Measurements from ENCODE around the gene ARAF. TPM values are rescaled to one million over a fixed set of nuclear protein-coding genes. Genes with fewer than 3 reads are reported as not detected.

Gene ARAF
- total and polyA plus RNA-seq, 2 donors (not counting 1 experiment from before 2014, with no cell fraction given), result 14.4 to 40.9 TPM

DNA sequence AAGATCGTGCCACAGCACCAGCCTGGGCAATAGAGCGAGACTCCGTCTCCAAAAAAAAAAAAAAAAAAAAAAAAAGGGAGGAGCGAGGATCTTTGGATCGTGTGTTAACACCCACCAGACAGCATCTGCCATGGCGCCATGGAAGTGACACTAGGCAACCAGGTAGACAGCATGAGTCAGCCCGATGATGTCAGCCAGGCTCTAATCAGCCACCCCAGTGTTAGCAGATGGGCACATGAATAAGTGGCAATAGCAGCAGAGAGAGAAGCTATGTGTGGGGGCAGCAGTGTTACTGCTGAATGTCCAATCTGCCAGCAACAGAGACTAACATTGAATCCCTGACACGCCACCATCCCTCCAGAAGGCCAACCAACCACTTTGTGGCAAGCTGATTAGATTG, 52.1 kb downstream of the ARAF start:
- no peak for DNase-seq (ENCODE audit: low read depth in 2 of 2)
- Histone ChIP-seq H3K9ac (ENCODE audit: insufficient read depth, low read length) (no peak overlapping the region), H3K4me1 (ENCODE audit: control insufficient read depth, extremely low read depth, insufficient read depth, low read length) (no peaks in the 10 kb centered on the region), H4K20me1 (ENCODE audit: control insufficient read depth, extremely low read depth, insufficient read depth, low read length) (no peaks in the 10 kb centered on the region), H3K4me2 (ENCODE audit: extremely low read depth, insufficient read depth, low read length) (no peak overlapping the region), H3K27me3 (ENCODE audit: control insufficient read depth, insufficient read depth, low read length) (peaks cover 7% of the 10 kb centered on the region), H3K27ac (ENCODE audit: insufficient read depth, low read length) (no peak overlapping the region), H2AFZ (ENCODE audit: low read length) (no peak overlapping the region), H3K36me3 (ENCODE audit: control insufficient read depth, insufficient read depth, low read length) (no peaks in the 10 kb centered on the region), H3K9me3 (ENCODE audit: control insufficient read depth, insufficient read depth, low read depth, low read length) (no peaks in the 10 kb centered on the region), H3K4me3 (replicated peaks in 1 of 4; ENCODE audit: control extremely low read depth in 1 of 4, insufficient read depth in 1 of 4, low read depth in 3 of 4, low read length in 4 of 4) (no peak overlapping the region), H3K79me2 (ENCODE audit: control insufficient read depth, insufficient read depth, low read length) (no peaks in the 10 kb centered on the region)
- TF ChIP-seq, protein P1, sequence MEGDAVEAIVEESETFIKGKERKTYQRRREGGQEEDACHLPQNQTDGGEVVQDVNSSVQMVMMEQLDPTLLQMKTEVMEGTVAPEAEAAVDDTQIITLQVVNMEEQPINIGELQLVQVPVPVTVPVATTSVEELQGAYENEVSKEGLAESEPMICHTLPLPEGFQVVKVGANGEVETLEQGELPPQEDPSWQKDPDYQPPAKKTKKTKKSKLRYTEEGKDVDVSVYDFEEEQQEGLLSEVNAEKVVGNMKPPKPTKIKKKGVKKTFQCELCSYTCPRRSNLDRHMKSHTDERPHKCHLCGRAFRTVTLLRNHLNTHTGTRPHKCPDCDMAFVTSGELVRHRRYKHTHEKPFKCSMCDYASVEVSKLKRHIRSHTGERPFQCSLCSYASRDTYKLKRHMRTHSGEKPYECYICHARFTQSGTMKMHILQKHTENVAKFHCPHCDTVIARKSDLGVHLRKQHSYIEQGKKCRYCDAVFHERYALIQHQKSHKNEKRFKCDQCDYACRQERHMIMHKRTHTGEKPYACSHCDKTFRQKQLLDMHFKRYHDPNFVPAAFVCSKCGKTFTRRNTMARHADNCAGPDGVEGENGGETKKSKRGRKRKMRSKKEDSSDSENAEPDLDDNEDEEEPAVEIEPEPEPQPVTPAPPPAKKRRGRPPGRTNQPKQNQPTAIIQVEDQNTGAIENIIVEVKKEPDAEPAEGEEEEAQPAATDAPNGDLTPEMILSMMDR (conservative IDR thresholded peaks at IDR 0.05 in 1 of 2, IDR thresholded peaks at IDR 0.05 in 1 of 2; ENCODE audit: low read depth in 1 of 2, low read length in 2 of 2), result no peak
- TF ChIP-seq EZH2 (IDR thresholded peaks at IDR 0.05; ENCODE audit: low read length, missing control alignments), result no peak

DNA sequence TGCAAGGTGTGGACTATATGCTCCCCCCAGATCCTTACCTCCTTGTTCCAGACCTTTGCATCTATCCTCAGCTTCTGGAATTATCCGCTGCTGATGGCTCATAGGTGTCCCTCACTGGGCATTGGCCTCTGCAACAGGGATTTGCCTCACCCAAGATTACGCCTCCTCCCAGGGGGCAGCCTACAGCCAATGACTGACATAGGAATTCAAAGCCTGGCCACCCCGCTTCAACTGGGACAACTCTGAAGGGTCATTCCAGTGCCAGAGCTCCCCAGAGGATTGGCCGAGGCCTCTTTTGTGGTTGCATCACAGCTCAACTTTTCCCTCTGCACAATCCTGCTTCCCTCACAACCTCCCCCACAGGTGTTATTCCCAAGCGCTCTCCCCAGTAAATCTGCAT, 53.6 kb downstream of the ARAF start:
- DNase-seq (ENCODE audit: low read depth in 2 of 2), result no peak
- no peaks in the 10 kb centered on the region for H3K4me1 ChIP-seq (ENCODE audit: control insufficient read depth, extremely low read depth, insufficient read depth, low read length)
- no peaks in the 10 kb centered on the region for H3K9me3 ChIP-seq (ENCODE audit: control insufficient read depth, insufficient read depth, low read depth, low read length)
- no peak overlapping the region for H3K27ac ChIP-seq (ENCODE audit: insufficient read depth, low read length)
- TF ChIP-seq, protein P1 (conservative IDR thresholded peaks at IDR 0.05 in 1 of 2, IDR thresholded peaks at IDR 0.05 in 1 of 2; ENCODE audit: low read depth in 1 of 2, low read length in 2 of 2), result no peak
- no peak for TF ChIP-seq EZH2 (IDR thresholded peaks at IDR 0.05; ENCODE audit: low read length, missing control alignments)
- no peaks in the 10 kb centered on the region for H3K79me2 ChIP-seq (ENCODE audit: control insufficient read depth, insufficient read depth, low read length)
- H4K20me1 ChIP-seq (ENCODE audit: control insufficient read depth, extremely low read depth, insufficient read depth, low read length), result no peaks in the 10 kb centered on the region
- peaks cover 5% of the 10 kb centered on the region for H3K27me3 ChIP-seq (ENCODE audit: control insufficient read depth, insufficient read depth, low read length)
- H2AFZ ChIP-seq (ENCODE audit: low read length), result no peak overlapping the region
- H3K4me2 ChIP-seq (ENCODE audit: extremely low read depth, insufficient read depth, low read length), result no peak overlapping the region
- H3K36me3 ChIP-seq (ENCODE audit: control insufficient read depth, insufficient read depth, low read length), result no peaks in the 10 kb centered on the region
- H3K9ac ChIP-seq (ENCODE audit: insufficient read depth, low read length), result no peak overlapping the region
- no peak overlapping the region for H3K4me3 ChIP-seq (replicated peaks in 1 of 4; ENCODE audit: control extremely low read depth in 1 of 4, insufficient read depth in 1 of 4, low read depth in 3 of 4, low read length in 4 of 4)

DNA sequence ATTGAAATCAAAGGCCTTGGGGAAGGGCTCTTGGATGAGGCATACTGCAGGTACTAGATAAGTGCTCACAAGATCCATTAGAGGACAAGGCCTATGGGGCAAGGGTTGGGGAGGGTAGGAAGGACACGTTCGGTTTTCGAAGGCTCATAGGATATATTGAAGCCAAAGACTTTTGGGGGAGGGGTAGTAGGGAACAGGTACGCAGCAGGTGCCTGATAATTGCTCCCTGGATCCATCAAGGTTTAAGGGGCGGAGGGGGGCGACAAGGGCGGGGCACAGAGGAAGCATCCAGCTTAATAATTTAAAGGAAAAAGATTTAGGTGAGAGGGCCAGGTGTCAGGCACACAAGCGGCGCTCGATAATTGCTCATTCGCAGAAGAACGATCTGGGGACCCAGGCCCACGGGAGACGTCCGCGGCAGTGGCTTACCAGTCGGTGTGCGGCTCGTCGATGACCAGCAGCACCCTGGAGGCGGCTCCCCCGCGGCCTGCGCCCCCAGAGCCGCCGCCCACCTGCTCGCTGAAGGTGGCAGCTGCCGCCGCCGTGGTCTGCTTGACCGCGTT, 58.0 kb downstream of the ARAF start:
- H3K4me1 ChIP-seq (ENCODE audit: control insufficient read depth, extremely low read depth, insufficient read depth, low read length), result peaks cover 3% of the 10 kb centered on the region
- H3K79me2 ChIP-seq (ENCODE audit: control insufficient read depth, insufficient read depth, low read length), result no peaks in the 10 kb centered on the region
- no peaks in the 10 kb centered on the region for H3K36me3 ChIP-seq (ENCODE audit: control insufficient read depth, insufficient read depth, low read length)
- no peak overlapping the region for H3K27ac ChIP-seq (ENCODE audit: insufficient read depth, low read length)
- H3K4me3 ChIP-seq (replicated peaks in 1 of 4; ENCODE audit: control extremely low read depth in 1 of 4, insufficient read depth in 1 of 4, low read depth in 3 of 4, low read length in 4 of 4), result peak overlapping the region in 1 of 4 experiments; percentile 48
- H4K20me1 ChIP-seq (ENCODE audit: control insufficient read depth, extremely low read depth, insufficient read depth, low read length), result no peaks in the 10 kb centered on the region
- no peak overlapping the region for H3K9ac ChIP-seq (ENCODE audit: insufficient read depth, low read length)
- H3K9me3 ChIP-seq (ENCODE audit: control insufficient read depth, insufficient read depth, low read depth, low read length), result no peaks in the 10 kb centered on the region
- peaks cover 5% of the 10 kb centered on the region for H3K27me3 ChIP-seq (ENCODE audit: control insufficient read depth, insufficient read depth, low read length)
- DNase-seq (ENCODE audit: low read depth in 2 of 2), result no peak
- no peak overlapping the region for H2AFZ ChIP-seq (ENCODE audit: low read length)
- H3K4me2 ChIP-seq (ENCODE audit: extremely low read depth, insufficient read depth, low read length), result no peak overlapping the region
- TF ChIP-seq, protein P1 (conservative IDR thresholded peaks at IDR 0.05 in 1 of 2, IDR thresholded peaks at IDR 0.05 in 1 of 2; ENCODE audit: low read depth in 1 of 2, low read length in 2 of 2), result no peak
- no peak for TF ChIP-seq EZH2 (IDR thresholded peaks at IDR 0.05; ENCODE audit: low read length, missing control alignments)

Data from fibroblast of lung (primary cell).